ENCODE data around the gene SPRY2.

Gene SPRY2

GRCh38 chr13:80362481-80362880, 21.6 kb upstream of the SPRY2 start:
- Histone ChIP-seq H3K4me1 (ENCODE audit: insufficient read depth, poor library complexity, severe bottlenecking) (peaks cover 12% of the 10 kb centered on the region), H3K27me3 (ENCODE audit: insufficient read depth, poor library complexity, severe bottlenecking) (no peaks in the 10 kb centered on the region), H3K27ac (ENCODE audit: poor library complexity, severe bottlenecking) (no peak overlapping the region), H3K9me3 (ENCODE audit: severe bottlenecking) (no peaks in the 10 kb centered on the region), H3K4me3 (ENCODE audit: severe bottlenecking) (no peak overlapping the region), H3K36me3 (ENCODE audit: low read depth) (no peaks in the 10 kb centered on the region)
- DNase-seq (ENCODE audit: low spot score) (no peak), ATAC-seq (ENCODE audit: low read depth) (no peak)
- TF ChIP-seq CTCF (IDR thresholded peaks at IDR 0.05; ENCODE audit: poor library complexity, severe bottlenecking) = no peak

GRCh38 chr13:80361883-80362327, 21.0 kb upstream of the SPRY2 start:
- ATAC-seq (ENCODE audit: low read depth) (no peak), DNase-seq (ENCODE audit: low spot score) (no peak)

GRCh38 chr13:80361298-80361697, 20.4 kb upstream of the SPRY2 start:
- DNase-seq (ENCODE audit: low spot score) = no peak
- no peaks in the 10 kb centered on the region for H3K36me3 ChIP-seq (ENCODE audit: low read depth)
- no peak for TF ChIP-seq CTCF (IDR thresholded peaks at IDR 0.05; ENCODE audit: poor library complexity, severe bottlenecking)
- no peak for ATAC-seq (ENCODE audit: low read depth)
- H3K9me3 ChIP-seq (ENCODE audit: severe bottlenecking) = no peaks in the 10 kb centered on the region
- no peaks in the 10 kb centered on the region for H3K27me3 ChIP-seq (ENCODE audit: insufficient read depth, poor library complexity, severe bottlenecking)
- H3K27ac ChIP-seq (ENCODE audit: poor library complexity, severe bottlenecking) = no peak overlapping the region
- peaks cover 12% of the 10 kb centered on the region for H3K4me1 ChIP-seq (ENCODE audit: insufficient read depth, poor library complexity, severe bottlenecking)
- no peak overlapping the region for H3K4me3 ChIP-seq (ENCODE audit: severe bottlenecking)

More at GRCh38 chr13:80361883-80362327, 21.0 kb upstream of the SPRY2 start:
- peaks cover 12% of the 10 kb centered on the region for H3K4me1 ChIP-seq (ENCODE audit: insufficient read depth, poor library complexity, severe bottlenecking)
- TF ChIP-seq CTCF (IDR thresholded peaks at IDR 0.05; ENCODE audit: poor library complexity, severe bottlenecking) = no peak
- H3K9me3 ChIP-seq (ENCODE audit: severe bottlenecking) = no peaks in the 10 kb centered on the region
- no peak overlapping the region for H3K4me3 ChIP-seq (ENCODE audit: severe bottlenecking)
- H3K27me3 ChIP-seq (ENCODE audit: insufficient read depth, poor library complexity, severe bottlenecking) = no peaks in the 10 kb centered on the region
- H3K27ac ChIP-seq (ENCODE audit: poor library complexity, severe bottlenecking) = no peak overlapping the region
- H3K36me3 ChIP-seq (ENCODE audit: low read depth) = no peaks in the 10 kb centered on the region

GRCh38 chr13:80360453-80360800, 19.5 kb upstream of the SPRY2 start:
- no peaks in the 10 kb centered on the region for H3K9me3 ChIP-seq (ENCODE audit: severe bottlenecking)
- TF ChIP-seq CTCF (IDR thresholded peaks at IDR 0.05; ENCODE audit: poor library complexity, severe bottlenecking) = no peak
- H3K4me3 ChIP-seq (ENCODE audit: severe bottlenecking) = no peak overlapping the region
- H3K27me3 ChIP-seq (ENCODE audit: insufficient read depth, poor library complexity, severe bottlenecking) = no peaks in the 10 kb centered on the region
- H3K27ac ChIP-seq (ENCODE audit: poor library complexity, severe bottlenecking) = no peak overlapping the region
- H3K36me3 ChIP-seq (ENCODE audit: low read depth) = no peaks in the 10 kb centered on the region
- H3K4me1 ChIP-seq (ENCODE audit: insufficient read depth, poor library complexity, severe bottlenecking) = peaks cover 12% of the 10 kb centered on the region
- ATAC-seq (ENCODE audit: low read depth) = no peak
- DNase-seq (ENCODE audit: low spot score) = no peak

- Histone ChIP-seq H3K27me3 (ENCODE audit: insufficient read depth, poor library complexity, severe bottlenecking) (no peaks in the 10 kb centered on the region), H3K27ac (ENCODE audit: poor library complexity, severe bottlenecking) (no peak overlapping the region), H3K36me3 (ENCODE audit: low read depth) (no peaks in the 10 kb centered on the region), H3K9me3 (ENCODE audit: severe bottlenecking) (no peaks in the 10 kb centered on the region), H3K4me3 (ENCODE audit: severe bottlenecking) (no peak overlapping the region), H3K4me1 (ENCODE audit: insufficient read depth, poor library complexity, severe bottlenecking) (peaks cover 12% of the 10 kb centered on the region)
- no peak for DNase-seq (ENCODE audit: low spot score)
- TF ChIP-seq CTCF (IDR thresholded peaks at IDR 0.05; ENCODE audit: poor library complexity, severe bottlenecking) = no peak
- no peak for ATAC-seq (ENCODE audit: low read depth)
Observed at GRCh38 chr13:80359778-80360452, 19.0 kb upstream of the SPRY2 start.

All from RWPE2 (cell line).